Suppressor macrophage treated with lipopolysaccharide for 1 hour (primary cell): ENCODE results near the gene OPCML.

Experiments
- DNase-seq, 3 donors: peaks; one replicate each; pipeline ENCODE4 v3.0.0-alpha.2; 2020 to 2022

Gene OPCML

DNA sequence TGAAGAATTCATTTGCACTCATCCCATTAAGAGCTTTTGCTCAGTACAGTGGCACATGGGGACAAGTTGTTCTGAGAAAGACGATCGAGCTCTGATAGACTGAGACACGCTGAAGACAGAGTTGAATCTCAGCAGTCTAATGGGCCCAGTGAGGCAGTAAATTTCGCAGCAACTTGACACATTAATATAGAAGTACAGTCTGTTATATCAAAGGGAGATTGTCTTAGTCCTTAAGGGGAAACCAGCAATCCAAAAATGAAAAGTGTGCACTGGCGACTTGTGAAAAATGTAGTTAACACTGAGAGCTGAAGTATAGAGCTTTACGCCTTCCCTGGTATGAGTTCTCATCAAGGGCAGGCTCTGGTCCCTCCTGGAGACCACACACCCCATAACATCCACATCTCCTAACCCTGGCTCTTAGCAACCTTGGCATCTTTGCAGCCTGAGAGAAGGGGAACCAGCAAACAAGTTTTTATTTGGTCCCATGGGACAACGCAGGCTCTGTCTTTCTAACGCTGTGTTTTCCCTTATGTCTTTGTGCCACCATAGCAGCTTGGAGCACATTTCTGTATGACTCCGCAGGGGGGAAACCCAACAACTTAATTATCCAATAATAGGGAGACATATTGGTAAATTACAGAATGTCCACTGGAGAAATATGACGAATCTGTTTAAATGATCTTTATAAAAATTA is 952.5 kb downstream of the OPCML start:
- no peak for DNase-seq

DNA sequence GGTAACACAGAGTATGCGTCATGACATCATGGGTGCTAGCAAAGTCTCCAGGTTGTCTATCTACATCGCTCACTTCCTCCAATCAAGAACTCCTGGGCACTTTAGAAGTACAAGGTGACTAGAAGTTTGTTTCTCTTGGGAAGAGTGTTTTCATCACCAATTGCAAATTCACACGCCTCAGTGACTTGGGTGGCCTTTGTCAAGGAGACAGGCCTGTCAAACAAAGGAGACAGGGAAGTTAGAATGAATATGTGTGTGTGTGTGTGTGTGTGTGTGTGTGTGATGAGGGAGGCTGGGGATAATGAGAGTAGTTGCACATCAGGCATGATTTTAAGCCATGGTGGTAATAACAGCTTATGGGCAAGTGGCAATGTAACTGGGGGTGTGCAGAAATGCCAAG is 953.2 kb downstream of the OPCML start:
- no peak for DNase-seq

- no peak for DNase-seq
These were observed 953.7 kb downstream of the OPCML start for GRCh38 chr11:132578580-132578979.

DNA sequence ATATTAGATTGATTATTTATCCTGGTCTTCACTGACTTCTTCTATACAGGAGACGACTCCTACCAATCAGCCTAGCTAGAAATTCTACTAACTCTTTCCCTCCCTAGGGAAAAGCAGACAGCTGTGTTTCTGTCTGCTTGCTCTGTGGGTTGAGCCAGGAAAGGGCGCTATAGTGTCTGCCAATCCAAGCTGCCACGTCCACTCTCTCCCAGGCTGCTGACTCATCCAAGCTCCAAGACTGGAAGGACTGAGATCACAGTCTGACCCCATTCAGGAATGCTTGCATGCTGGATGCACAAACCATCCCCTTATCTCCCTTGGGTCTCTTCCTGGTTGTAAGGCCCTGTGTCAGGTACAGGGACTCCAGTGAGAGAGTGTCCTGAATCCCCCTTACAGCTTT is 955.6 kb downstream of the OPCML start:
- no peak for DNase-seq

GRCh38 chr11:132564091-132564885 is 968.0 kb downstream of the OPCML start:
- DNase-seq, result no peak

- no peak for DNase-seq
These were observed 969.3 kb downstream of the OPCML start for GRCh38 chr11:132563050-132563449.

DNA sequence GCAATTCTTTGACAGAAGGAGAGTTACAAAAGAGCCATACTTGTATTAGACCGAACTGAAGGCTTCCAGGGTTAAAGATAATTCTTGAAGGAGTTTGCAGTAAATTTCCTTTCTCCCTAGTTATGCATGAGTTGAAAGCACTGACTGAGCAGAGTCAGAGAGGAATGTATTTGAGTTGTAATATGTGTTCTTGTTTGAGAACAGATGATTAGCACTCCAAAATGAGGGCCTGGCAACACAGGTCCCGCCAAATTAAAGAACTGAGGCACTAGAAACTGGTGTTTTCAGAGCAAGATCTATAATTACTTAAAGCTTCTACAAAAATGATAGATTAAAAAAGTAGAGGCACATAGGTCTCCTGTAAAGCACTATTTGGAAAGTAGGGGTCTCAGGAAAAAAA is 970.4 kb downstream of the OPCML start:
- DNase-seq, result no peak

- DNase-seq, result no peak
These were observed 972.8 kb downstream of the OPCML start for GRCh38 chr11:132559331-132560036.

GRCh38 chr11:132556316-132556715 is 976.0 kb downstream of the OPCML start:
- DNase-seq, result peak in 1 of 3 donors; percentile 2

- DNase-seq, result no peak
These were observed 976.7 kb downstream of the OPCML start for GRCh38 chr11:132555617-132556016.

GRCh38 chr11:132551016-132551415 is 981.3 kb downstream of the OPCML start:
- DNase-seq, result no peak

DNA sequence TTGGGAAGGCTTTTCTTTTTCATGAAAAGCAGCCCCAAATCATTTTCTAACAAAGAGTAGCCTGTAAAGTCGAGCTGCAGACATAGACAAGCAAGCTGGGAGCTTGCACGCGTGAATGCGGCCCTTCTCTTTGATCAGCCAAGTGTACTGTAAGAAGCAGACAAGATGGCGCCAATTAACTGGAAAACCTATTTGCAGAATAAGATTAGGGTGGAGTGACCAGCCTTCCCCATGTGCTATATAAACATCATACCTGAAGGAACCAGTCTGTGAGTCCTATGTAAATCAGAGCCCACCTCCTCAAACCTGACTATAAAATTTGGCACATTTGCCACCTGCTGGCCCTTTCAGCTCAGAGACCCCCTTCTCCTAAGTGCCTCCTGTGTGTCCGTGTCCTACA is 982.7 kb downstream of the OPCML start:
- DNase-seq, result no peak

DNA sequence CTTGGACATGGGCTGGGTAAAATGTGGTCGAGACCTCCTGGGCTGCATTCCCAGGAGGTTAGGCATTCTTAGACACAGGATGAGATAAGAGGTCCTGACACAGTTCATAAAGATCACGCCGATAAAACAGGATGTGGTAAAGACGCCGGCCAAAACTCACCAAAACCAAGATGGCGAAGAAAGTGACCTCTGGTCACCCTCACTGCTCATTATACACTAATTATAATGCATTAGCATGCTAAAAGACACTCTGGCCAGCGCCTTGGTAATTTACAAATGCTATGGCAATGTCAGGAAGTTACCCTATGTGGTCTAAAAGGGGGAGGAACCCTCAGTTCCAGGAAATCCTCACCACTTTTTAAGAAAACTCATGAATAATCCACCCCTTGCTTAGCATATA is 983.3 kb downstream of the OPCML start:
- no peak for DNase-seq

DNA sequence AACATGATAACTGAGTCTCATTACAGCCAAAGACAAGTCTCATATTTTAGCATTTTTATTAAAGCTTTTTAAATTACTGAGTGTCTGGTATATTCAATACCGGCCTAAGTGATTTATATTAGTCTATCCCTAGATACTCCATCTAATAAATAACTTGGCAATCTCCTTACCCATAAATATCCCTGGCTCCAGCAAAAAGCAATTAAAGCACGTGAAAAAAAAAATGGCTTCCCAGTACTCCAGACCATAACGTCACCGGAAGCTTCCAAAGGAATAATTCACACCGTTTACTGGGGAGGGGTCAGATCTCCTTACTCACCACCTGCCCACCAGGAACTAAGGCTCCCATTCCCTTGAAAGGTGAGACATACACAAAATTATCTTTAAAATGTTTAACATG is 988.3 kb downstream of the OPCML start:
- no peak for DNase-seq

- no peak for DNase-seq
These were observed 990.5 kb downstream of the OPCML start for GRCh38 chr11:132541794-132542193.

- peak in 1 of 3 donors; percentile 1 for DNase-seq
These were observed 991.7 kb downstream of the OPCML start for GRCh38 chr11:132540581-132540980.

DNA sequence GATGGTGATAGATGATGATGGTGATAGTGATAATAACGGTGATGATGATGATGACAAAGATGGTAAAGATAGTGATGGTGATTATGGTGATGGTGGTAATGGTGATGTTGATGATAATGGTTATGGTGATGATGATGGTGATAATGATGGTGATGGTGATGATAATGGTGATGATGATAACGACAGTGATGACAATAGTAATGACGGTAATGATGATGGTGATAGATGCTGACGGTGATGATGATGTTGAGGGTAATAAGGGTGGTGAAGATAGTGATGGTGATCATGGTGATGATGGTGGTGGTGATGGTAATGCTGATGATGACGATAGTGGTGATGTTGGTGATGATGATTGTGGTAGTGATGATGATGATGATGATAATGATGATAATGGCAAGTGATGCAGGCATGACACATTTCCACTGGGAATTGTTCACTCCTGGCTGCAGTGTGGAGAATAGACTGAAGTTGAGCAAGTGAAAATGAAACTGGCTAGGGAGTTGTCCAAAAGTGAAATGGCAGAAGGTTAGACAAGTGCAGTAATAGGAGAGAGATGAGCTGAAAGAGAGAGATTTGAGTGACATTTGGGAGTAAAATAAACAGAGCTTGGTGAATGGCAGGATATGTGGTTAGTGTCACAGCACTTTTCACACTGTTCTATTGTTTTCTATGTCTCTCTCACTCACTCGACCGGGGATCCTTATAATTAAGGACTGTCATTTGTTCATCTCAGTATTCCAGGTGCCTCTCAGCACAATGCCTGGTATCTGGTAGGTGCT is 992.5 kb downstream of the OPCML start:
- no peak for DNase-seq

GRCh38 chr11:132538642-132539041 is 993.7 kb downstream of the OPCML start:
- no peak for DNase-seq

- DNase-seq, result no peak
These were observed 996.5 kb downstream of the OPCML start for GRCh38 chr11:132535830-132536229.

GRCh38 chr11:132531921-132532320 is 1000.4 kb downstream of the OPCML start:
- DNase-seq, result no peak

DNA sequence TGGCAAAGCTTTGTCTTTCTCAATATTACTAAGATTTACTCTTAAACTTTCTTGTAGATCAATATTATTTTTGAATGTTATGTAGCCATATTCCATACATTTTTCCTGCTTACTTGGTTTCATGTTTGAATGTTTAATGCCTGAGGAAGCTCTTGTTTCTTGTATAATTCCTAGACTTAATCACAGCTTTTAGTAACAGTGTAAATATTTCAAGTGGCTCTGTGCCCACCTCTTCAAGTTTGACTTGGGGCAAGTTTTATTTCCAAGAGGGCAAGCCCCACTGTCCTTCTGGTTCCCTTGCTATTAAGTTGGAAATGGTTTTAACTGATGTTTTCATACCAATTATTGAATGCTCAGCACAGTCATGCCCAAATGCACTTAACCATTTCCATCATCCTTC is 1004.1 kb downstream of the OPCML start:
- DNase-seq, result no peak

DNA sequence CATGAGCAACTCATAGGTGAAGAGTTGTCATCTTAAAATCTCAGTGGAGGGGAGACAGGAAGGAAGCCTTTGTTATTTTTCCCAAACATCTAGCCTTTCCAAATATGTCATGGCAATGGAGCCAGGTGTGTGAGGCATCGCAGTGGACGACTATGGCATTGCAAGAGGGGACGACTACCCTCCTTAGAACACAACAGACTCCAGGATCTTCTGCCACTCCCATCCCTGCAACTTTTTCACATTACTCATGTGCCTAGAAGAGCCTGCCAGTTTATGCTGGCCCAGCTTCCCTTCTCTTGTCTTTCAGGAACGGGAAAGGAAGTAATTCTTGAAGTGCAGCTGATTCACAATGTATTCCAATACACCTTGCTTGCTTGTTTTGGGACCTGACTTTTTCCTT is 1008.4 kb downstream of the OPCML start:
- DNase-seq, result no peak

GRCh38 chr11:132520199-132520598 is 1012.1 kb downstream of the OPCML start:
- no peak for DNase-seq
